ENCODE results near the gene TMEM121B.

- TF ChIP-seq, protein P1, sequence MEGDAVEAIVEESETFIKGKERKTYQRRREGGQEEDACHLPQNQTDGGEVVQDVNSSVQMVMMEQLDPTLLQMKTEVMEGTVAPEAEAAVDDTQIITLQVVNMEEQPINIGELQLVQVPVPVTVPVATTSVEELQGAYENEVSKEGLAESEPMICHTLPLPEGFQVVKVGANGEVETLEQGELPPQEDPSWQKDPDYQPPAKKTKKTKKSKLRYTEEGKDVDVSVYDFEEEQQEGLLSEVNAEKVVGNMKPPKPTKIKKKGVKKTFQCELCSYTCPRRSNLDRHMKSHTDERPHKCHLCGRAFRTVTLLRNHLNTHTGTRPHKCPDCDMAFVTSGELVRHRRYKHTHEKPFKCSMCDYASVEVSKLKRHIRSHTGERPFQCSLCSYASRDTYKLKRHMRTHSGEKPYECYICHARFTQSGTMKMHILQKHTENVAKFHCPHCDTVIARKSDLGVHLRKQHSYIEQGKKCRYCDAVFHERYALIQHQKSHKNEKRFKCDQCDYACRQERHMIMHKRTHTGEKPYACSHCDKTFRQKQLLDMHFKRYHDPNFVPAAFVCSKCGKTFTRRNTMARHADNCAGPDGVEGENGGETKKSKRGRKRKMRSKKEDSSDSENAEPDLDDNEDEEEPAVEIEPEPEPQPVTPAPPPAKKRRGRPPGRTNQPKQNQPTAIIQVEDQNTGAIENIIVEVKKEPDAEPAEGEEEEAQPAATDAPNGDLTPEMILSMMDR (IDR thresholded peaks at IDR 0.05): no peak
- no peak for TF ChIP-seq EP300 (IDR thresholded peaks at IDR 0.05)
Measured at GRCh38 chr22:17109113-17109865, 11.9 kb downstream of the TMEM121B start.

Measured in tibial nerve (tissue), 4 donors.